RCC 7860 (cell line): ENCODE results near the gene PPL.
"Not testable (repeated sequence)": the region's sequence is repeated elsewhere in the genome, so short reads cannot be mapped to it uniquely, and the experiment has no call there.

Experiments used
- DNase-seq: peaks from one replicate; pipeline ENCODE4 v3.0.0-alpha.2; 2015; ENCODE audit warnings: low spot score
- FAIRE-seq: peaks from 2 replicates; lab custom pipeline; 2012; peaks lifted over from hg19 to GRCh38; lab: Jason Lieb, UNC

Gene PPL, protein sequence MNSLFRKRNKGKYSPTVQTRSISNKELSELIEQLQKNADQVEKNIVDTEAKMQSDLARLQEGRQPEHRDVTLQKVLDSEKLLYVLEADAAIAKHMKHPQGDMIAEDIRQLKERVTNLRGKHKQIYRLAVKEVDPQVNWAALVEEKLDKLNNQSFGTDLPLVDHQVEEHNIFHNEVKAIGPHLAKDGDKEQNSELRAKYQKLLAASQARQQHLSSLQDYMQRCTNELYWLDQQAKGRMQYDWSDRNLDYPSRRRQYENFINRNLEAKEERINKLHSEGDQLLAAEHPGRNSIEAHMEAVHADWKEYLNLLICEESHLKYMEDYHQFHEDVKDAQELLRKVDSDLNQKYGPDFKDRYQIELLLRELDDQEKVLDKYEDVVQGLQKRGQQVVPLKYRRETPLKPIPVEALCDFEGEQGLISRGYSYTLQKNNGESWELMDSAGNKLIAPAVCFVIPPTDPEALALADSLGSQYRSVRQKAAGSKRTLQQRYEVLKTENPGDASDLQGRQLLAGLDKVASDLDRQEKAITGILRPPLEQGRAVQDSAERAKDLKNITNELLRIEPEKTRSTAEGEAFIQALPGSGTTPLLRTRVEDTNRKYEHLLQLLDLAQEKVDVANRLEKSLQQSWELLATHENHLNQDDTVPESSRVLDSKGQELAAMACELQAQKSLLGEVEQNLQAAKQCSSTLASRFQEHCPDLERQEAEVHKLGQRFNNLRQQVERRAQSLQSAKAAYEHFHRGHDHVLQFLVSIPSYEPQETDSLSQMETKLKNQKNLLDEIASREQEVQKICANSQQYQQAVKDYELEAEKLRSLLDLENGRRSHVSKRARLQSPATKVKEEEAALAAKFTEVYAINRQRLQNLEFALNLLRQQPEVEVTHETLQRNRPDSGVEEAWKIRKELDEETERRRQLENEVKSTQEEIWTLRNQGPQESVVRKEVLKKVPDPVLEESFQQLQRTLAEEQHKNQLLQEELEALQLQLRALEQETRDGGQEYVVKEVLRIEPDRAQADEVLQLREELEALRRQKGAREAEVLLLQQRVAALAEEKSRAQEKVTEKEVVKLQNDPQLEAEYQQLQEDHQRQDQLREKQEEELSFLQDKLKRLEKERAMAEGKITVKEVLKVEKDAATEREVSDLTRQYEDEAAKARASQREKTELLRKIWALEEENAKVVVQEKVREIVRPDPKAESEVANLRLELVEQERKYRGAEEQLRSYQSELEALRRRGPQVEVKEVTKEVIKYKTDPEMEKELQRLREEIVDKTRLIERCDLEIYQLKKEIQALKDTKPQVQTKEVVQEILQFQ (N-terminal part only)

DNA sequence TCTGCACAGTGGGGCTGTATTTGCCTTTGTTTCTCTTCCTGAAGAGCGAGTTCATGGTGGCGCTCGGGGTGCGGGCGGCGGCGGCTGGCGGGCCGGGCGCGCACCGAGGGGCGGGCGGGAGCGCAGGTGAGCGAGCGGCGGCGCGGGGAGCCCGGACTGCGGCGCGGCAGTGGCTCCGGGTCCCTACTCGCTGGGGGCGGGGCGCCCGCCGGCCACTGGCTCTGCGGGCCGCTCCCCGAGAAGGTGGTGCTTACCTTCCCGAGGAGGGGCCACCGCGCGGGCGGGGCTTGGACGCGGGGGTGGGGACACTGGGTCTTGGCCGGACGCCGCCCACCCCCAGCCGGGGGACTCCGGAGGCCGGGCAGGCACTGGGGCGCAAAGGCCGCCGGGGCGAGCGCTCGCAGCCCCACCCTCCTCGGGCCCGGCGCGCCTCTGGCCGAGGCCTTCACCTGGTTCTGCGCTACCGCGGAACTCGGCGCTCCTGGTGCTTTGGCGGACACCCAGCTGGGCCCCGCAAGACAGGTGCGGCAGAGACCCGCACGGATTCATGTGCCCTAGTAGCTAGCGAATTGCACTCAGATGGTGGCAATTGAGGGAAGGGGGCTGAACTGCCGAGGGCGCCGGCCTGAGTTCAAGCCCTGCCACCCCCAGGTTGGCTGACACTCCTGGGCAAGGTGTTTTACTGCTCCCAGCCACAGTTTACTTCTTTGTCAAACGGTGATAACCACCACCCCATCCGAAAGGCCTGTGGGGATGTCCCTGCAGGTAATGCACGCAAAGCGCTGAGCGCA lies at the start of gene PPL:
TSS of gene PPL (minus strand) at position 158 of the 791 bp plus-strand sequence. CDS start at position 55, 103 bp downstream.
- no peak for FAIRE-seq
- DNase-seq = no peak

DNA sequence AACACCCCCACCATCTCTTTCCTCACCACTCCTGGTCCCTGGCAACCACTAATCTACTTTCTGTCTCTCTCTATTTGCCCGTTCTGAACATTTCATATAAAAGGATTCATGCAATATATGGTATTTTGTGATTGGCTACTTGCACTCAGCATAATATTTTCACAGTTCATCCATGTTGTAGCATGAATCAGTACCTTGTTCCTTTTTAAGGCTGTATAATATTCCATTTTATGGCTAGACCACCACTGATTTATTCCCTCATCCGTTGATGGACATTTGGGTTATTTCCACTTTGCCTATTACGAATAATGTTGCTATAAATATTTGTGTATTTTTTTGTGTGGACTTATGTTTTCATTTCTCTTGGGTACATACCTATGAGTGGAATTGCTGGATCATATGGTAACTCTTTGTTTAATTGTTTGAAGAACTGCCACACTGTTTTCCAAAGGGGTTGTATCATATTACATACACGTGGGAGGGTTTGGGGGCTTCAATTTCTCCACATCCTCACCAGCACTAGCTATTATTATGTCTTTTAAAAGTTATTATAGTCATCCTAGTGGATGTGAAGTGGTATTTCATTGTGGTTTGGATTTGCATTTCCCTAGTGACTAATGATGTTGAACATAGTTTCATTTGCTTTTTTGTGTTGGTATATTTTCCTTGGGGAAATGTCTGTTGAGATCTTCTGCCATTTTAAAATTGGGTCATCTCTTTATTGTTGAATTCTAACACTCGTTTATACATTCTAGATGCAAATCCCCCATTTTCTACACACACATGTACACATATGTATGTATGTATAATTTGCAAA lies 47.4 kb upstream of the PPL start:
- FAIRE-seq (no peak), DNase-seq (no peak)

DNA sequence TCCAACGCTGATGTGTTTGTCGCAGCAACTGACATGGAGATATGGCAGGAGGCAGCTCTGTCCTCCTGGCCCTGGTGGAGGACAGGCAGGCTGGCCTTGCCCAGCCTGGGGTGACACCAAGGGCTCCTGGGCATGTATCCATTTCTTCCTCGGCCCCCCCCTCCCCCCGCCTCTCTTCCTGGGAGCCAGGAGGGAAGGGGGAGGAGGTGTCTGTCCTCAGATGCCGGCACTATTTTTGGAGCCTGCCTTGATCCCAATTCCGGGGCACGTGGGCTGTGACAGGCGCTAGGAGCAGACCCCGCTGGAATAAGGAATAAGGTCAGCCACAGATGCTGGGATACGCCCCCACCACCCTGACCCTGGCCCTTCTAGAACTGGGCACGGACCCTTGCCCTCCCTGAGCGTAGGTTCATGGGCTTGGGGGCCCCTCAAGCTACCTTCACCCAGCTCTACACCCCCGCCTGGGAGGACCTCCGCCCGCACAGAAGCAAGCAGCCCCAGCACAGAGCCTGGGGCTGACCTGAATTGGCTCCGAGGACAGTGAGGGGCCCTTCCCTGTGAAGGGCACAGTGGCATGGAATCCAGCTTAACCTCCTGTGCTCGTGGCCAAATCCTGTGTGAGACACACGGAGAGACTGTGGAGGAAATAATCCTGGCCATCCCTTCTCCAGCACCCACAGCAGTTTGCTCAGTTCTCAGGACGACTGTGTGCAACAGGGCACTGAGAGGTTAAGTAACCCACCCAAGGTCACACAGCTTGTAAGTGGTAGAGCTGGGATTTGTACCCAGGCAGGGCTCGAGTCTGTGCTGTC lies 45.3 kb upstream of the PPL start:
- no peak for FAIRE-seq
- DNase-seq = no peak

DNA sequence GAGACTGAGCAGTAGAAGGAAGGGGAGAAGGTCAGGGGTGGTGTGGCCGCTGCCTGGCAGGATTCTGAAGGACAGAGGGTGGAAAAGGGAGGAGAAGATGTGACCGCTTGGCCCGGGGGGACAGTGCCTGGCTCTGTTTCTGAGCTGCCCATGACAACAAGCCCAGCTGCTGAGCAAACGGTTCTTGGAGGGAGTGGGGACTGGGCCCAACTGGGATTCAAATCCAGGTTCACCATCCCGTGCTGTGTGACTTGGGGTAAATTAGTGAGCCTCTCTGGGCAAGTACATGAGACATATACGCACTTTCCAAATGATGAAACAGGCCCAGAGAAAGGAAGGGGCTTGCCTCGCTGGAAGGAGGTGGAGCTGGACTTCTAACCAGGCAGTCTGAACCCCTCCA lies 44.5 kb upstream of the PPL start:
- DNase-seq (no peak), FAIRE-seq (no peak)

DNA sequence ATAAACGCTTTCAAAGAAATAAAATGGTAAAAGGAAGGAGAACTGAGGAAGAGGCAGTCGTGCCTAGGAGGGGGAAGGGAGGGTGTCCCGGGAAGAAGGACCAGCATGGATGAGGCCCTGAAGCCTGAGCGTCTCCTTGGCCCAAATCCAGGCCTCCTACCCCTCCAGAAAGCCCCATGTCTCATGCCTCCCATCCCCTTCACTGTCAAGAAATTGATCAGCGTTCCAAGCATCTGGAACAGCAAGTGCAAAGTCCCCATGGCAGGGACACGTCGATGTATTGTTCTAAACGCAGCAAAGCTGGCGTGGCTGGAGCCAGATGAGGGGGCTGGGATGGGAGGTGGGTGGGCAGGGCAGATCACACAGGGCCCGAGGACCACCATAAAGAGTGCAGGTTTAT lies 43.7 kb upstream of the PPL start:
- DNase-seq (no peak), FAIRE-seq (no peak)

DNA sequence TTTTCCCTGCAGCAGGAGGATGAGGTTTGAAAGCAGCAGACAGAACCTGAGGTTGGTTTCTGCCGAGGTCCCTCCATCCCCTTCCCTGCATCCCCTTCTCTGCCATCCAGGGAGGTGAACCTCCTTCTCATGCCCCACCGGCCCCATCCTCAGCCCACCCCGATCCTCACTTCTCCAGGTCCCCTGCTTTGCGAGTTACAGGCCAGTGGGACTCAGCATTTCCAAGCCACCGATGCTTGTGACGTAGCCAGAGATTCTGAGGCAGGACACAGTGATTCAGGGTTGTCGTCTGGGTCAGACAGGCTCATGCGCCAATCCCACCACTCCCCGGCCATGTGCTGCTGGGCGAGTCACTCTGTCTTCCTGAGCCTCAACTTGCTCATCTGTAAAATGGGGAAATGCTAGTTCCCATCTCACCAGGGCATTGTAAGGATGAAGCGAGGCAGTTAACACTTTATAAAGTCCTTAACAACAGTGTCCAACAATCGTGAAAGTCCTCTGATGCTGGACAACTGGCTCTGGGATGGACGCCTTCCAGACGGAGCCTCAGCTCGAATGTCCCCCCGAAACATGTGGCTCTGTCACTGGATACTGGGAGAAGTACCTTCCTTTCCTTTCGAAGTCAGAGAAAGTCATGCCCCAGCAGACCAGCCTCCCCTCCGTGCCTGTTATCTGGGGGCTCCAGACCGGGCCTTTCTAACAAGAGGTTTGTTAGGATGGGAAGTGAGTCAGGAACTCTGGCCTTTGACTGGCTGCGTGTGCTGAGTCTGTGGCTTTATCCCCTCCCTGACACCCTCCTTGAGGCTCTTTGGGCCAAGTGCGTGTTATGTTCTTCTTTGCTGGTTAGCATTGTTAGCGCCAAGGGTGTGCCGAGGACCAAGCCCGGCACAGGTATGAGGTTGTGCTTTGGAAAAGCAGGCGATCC lies 43.0 kb upstream of the PPL start:
- DNase-seq = no peak
- no peak for FAIRE-seq

DNA sequence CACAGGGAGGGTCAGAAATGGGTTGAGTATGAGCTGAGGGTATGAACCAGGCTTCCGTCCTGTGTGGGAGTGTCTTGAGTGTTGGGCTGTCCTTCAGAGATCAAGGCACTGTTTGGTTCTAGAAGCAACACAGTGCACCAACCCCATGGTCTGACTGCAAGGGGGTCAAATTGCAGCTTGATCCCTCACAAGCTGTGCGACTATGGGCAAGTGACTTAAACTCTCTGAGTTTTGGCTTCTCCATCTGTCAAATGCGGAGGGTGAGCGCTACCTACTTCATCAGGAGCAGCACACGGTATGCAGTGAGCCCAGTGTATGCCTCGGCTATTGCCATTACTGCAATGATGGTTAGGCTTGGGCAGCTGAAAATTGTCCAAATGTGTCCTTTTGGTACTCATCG lies 42.2 kb upstream of the PPL start:
- FAIRE-seq (no peak), DNase-seq (no peak)

DNA sequence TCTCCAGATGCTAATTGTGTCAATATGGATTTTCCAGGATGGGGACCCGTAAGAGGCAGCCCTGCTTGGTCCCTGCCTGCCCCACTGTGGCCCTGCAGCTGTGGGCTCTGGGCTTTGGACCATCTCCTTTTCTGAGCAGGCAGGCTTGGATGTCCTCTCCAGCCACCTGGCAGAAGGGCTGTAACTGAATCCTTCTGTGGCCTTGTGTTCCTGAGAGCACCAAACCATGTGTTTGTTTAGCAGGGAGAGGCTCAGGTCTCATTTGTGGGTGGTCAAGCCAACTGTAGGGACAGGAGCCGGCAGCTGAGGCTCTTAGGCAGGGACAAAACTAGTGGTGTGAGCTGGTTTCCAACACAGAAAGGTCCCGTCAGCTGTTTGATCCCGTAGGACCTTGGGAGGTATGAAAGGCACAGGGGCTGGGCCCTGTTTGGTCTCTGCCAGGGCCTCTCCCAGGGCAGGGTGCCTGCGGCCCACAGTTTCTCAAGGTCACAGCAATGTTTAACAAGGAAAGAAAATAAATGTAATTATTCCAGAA lies 39.7 kb upstream of the PPL start:
- FAIRE-seq = no peak
- DNase-seq = no peak

DNA sequence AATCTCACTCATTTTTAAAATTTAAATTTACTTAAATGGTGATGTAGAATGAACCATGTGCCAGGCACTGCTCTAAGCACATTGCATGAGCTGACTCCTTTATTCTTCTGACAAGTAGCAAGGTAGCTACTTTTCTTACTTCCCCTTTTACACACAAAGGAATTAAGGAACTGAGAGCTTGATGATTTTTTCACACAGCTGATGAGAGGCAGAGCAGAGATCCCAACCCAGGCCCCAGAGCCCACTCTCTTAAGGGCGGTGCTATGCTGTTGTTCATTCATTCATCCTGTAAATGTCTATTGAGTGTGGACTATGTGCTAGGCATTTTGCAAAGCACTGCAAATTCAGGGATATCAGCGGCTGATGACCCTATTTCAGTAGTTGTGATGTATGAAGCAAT lies 39.1 kb upstream of the PPL start:
- FAIRE-seq (no peak), DNase-seq (no peak)

DNA sequence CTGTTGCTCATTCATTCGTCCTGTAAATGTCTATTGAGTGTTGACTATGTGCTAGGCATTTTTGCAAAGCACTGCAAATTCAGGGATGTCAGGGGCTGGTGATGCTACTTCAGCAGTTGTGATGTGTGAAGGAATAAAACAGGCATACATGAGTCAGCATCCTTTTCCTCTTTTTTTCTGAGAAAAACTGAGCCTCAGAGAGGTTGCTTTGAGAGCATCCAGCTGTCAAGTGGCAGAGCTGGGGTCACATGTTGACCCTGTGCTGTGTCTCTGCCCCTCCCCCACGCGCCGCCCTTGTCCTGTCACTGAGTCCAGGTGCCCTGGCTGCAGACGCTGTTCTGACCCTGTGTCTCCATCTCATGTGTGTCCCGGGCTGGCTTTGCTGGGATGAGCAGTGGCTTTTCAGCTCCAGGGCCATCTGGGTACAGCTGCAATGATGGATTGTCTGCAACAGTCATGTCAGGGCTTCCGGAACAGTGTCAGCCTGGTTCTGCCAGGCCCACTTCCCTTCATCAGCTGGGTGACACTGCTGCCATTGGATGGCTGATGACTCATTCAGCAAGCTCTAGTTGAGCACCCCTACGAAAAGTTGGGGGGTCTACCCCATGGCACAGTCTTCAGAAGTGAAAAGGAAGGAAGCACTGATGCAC lies 36.1 kb upstream of the PPL start:
- FAIRE-seq = no peak
- no peak for DNase-seq

DNA sequence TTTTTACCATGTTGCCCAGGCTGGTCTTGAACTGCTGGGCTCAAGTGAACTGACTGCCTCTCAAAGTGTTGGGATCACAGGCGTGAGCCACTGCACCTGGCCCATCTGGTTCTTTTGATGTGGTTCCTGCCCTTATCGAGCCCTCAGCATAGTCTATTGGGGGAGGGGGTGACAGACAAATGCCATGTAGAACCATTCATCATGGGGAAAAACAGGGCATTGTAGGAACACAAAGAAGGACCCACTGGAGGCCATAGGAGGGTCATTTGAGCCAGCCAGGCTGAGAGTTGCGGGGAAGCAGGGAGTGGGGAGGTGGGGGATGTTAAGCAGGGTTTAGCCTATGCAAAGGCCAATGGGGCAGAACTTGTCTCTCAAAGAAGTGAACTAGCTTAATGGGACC lies 33.1 kb upstream of the PPL start:
- FAIRE-seq (no peak), DNase-seq (no peak)

DNA sequence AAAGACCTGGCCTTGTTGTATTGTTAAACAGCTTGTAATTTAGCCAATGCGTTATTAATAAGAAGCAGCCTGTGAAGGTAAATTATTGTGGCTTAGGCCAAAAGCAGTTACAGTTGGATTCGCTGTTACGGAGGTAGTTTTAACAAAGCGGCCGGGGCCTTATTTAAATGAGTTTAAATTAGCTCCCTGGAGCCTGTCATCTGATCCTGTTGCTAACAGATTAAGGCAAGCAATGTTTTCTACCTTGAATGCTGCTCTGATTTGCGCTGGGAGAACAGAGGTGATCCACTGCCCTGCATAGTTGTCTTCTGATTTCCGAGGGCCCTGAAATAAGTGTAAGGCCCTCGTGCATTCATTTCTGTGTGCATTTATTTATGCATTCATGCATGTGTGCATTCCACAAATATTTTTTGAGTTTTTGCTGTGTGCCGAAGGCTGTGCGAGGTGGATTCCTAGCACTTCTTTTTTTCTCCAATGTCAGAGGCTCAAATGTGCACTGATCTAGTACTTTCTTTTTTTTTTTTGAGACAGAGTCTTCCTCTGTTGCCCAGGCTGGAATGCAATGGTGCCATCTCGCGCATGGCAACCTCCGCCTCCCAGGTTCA lies 32.0 kb upstream of the PPL start:
- no peak for FAIRE-seq
- DNase-seq = no peak

DNA sequence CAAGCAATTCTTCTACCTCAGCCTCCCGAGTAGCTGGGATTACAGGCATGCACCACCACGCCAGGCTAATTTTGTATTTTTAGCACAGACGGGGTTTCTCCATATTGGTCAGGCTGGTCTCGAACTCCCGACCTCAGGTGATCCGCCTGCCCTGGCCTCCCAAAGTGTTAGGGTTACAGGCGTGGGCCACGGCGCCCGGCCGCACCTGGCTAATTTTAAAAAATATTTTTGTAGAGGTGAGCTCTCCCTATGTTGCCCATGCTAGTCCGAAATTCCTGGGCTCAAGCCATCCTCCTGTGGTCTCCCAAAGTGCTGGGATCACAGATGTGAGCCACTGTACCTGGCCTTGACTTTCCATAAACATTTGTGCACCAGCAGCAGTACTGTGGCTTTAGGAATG lies 31.3 kb upstream of the PPL start:
- DNase-seq, FAIRE-seq: not testable (repeated sequence)

DNA sequence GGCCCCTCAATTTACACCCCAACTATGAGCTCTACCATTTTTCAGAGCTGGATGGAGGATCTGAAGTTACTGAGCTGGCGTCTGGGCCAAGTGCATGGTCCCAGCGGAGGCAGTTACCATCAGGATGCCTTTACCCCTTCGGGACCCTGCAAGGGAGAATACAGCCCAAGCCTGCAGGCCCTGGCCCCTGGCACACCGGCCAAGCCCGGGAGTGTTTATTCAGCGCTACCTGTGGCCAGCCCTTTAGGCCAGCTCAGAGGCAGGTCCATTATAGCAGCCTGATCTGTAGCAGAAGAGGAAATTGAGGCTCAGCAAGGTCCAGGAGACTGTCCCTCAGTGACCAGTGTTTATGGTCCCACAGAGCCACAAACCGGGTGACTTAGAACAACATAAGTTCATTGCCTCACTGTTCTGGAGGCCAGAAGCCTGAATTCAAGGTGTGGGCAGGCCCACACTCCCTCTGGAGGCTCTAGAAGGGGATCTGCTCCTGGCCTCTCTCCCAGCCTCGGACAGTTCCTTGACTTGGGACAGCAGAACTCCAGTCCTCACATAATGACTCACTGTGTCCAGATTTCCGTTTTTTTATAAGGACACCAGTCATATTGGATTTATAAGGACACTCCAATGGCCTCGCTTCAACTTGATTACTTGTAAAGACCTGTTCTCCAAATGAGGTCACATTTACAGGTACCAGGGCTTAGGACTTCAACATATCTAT lies 29.9 kb upstream of the PPL start:
- FAIRE-seq = no peak
- DNase-seq = no peak

DNA sequence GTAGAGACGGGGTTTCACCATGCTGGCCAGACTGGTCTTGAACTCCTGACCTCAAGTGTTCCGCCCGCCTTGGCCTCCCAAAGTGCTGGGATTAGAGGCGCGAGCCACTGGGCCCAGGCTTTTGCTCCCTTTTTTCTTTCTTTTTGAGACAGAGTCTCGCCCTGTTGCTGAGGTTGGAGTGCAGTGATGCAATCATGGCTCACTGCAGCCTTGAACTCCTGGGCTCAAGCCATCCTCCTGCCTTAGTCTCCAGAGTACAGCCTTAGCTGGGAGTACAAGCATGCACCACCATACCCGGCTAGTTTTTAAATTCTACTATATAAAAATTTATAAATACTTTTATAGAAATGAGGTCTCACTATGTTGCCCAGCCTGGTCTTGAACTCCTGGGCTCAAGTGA lies 26.6 kb upstream of the PPL start:
- FAIRE-seq, DNase-seq: not testable (repeated sequence)

DNA sequence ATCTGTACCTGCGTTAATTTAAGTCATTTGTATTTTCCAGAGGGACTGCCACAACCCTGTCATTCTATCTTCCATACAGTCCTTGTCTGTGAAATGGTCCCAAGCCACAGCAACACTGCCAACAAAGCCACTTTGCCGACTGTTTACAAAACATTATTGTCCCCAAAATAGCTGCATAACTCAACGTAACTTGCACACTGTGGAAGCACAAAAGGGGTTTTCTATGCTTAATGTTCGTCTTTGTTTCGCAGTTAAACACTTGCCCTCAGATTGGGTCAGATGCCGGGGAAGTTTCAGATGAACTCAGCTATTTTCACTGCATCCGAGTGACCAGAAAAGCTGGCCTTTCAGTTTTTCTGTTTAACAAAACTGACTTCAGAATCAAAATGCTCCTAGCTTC lies 25.8 kb upstream of the PPL start:
- DNase-seq (no peak), FAIRE-seq (no peak)
